Measurements from ENCODE around the gene ANKRD12. TPM values are rescaled to one million over a fixed set of nuclear protein-coding genes. Genes with fewer than 3 reads are reported as not detected.

The ANKRD12 gene
- total RNA-seq, 1 experiment from 2014 or later, result 30.7 TPM

DNA sequence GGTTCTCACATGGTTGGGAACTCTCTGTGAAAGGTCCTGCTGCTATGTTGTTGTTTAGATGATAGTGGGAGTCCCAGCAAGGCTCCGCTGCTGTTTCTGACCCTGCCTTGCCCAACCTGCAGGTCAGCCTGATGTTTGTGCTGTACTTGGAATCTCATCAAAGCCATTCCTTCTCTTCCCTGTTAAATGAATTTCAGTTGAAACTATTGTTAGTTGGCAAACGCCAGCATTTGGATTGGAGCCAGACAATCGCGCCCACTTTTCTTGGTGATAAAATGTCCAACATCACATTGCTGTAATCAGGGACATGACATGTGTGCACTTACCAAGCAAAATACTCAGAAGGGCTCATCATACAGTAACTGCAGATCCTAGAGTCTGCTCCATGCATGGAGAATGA, 185.2 kb downstream of the ANKRD12 start:
- TF ChIP-seq, protein P1, sequence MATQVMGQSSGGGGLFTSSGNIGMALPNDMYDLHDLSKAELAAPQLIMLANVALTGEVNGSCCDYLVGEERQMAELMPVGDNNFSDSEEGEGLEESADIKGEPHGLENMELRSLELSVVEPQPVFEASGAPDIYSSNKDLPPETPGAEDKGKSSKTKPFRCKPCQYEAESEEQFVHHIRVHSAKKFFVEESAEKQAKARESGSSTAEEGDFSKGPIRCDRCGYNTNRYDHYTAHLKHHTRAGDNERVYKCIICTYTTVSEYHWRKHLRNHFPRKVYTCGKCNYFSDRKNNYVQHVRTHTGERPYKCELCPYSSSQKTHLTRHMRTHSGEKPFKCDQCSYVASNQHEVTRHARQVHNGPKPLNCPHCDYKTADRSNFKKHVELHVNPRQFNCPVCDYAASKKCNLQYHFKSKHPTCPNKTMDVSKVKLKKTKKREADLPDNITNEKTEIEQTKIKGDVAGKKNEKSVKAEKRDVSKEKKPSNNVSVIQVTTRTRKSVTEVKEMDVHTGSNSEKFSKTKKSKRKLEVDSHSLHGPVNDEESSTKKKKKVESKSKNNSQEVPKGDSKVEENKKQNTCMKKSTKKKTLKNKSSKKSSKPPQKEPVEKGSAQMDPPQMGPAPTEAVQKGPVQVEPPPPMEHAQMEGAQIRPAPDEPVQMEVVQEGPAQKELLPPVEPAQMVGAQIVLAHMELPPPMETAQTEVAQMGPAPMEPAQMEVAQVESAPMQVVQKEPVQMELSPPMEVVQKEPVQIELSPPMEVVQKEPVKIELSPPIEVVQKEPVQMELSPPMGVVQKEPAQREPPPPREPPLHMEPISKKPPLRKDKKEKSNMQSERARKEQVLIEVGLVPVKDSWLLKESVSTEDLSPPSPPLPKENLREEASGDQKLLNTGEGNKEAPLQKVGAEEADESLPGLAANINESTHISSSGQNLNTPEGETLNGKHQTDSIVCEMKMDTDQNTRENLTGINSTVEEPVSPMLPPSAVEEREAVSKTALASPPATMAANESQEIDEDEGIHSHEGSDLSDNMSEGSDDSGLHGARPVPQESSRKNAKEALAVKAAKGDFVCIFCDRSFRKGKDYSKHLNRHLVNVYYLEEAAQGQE (IDR thresholded peaks at IDR 0.05; ENCODE audit: insufficient read depth in 1 of 2, low read depth in 2 of 2, low read length in 1 of 2), result no peak
- TF ChIP-seq, protein P2, sequence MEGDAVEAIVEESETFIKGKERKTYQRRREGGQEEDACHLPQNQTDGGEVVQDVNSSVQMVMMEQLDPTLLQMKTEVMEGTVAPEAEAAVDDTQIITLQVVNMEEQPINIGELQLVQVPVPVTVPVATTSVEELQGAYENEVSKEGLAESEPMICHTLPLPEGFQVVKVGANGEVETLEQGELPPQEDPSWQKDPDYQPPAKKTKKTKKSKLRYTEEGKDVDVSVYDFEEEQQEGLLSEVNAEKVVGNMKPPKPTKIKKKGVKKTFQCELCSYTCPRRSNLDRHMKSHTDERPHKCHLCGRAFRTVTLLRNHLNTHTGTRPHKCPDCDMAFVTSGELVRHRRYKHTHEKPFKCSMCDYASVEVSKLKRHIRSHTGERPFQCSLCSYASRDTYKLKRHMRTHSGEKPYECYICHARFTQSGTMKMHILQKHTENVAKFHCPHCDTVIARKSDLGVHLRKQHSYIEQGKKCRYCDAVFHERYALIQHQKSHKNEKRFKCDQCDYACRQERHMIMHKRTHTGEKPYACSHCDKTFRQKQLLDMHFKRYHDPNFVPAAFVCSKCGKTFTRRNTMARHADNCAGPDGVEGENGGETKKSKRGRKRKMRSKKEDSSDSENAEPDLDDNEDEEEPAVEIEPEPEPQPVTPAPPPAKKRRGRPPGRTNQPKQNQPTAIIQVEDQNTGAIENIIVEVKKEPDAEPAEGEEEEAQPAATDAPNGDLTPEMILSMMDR (IDR thresholded peaks at IDR 0.05), result no peak
- TF ChIP-seq POLR2AphosphoS5 (IDR thresholded peaks at IDR 0.05; ENCODE audit: low read depth, low read length) (no peak), TCF7L2 (IDR thresholded peaks at IDR 0.05; ENCODE audit: low read depth, low read length) (no peak), SIN3A (IDR thresholded peaks at IDR 0.05; ENCODE audit: borderline replicate concordance, insufficient read depth, low read depth, low read length) (no peak)
- Histone ChIP-seq H3K27me3 (ENCODE audit: control insufficient read depth, insufficient read depth, low read length) (no peaks in the 10 kb centered on the region), H3K9me3 (ENCODE audit: control insufficient read depth, insufficient read depth, low read depth, low read length) (no peaks in the 10 kb centered on the region), H3K27ac (ENCODE audit: low read length) (no peak overlapping the region), H3K36me3 (ENCODE audit: control insufficient read depth, insufficient read depth, low read length) (no peaks in the 10 kb centered on the region), H3K4me3 (ENCODE audit: low read depth in 2 of 2, low read length in 2 of 2) (no peak overlapping the region), H3K4me1 (ENCODE audit: control insufficient read depth, insufficient read depth, low read length) (no peaks in the 10 kb centered on the region)
- in situ Hi-C loops (cut with HindIII; ENCODE audit: low pct_unique_long_range_greater_than_20kb, low sequenced_read_pairs) (no loop called here), intact Hi-C loops (cut with micrococcal nuclease; ENCODE audit: unreplicated experiment) (no loop called here)
- no TSS peak for BruUV-seq (replicated peaks)
- no peak for ATAC-seq
- CTCF ChIA-PET, result no interaction called here
- POLR2A ChIA-PET, result no interaction called here
- DNase-seq (ENCODE audit: low read depth, low spot score), result no peak

DNA sequence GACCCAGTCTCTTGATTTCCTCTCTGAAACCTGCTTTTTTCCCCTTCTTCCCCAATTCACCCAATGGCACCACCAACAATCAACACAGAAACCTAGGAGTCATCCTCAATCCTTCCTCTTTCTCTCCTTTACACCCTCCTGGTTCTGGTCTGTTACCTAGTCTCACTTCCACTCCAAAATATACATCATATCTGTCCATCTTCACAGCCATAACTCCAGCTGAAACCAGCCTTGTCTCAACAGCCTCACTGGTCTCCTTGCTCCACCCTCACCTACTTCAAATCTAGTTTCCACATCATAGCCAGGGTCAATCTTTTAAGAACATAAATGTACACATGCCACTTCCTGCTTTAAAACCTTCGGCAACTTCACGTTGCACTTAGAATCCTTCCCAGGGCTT, 186.2 kb downstream of the ANKRD12 start:
- Histone ChIP-seq H3K27ac (ENCODE audit: low read length) (no peak overlapping the region), H3K9me3 (ENCODE audit: control insufficient read depth, insufficient read depth, low read depth, low read length) (no peaks in the 10 kb centered on the region), H3K36me3 (ENCODE audit: control insufficient read depth, insufficient read depth, low read length) (no peaks in the 10 kb centered on the region), H3K27me3 (ENCODE audit: control insufficient read depth, insufficient read depth, low read length) (no peaks in the 10 kb centered on the region), H3K4me1 (ENCODE audit: control insufficient read depth, insufficient read depth, low read length) (no peaks in the 10 kb centered on the region), H3K4me3 (ENCODE audit: low read depth in 2 of 2, low read length in 2 of 2) (no peak overlapping the region)
- ChIA-PET CTCF (no interaction called here), POLR2A (no interaction called here)
- TF ChIP-seq, protein P1 (IDR thresholded peaks at IDR 0.05; ENCODE audit: insufficient read depth in 1 of 2, low read depth in 2 of 2, low read length in 1 of 2), result no peak
- TF ChIP-seq TCF7L2 (IDR thresholded peaks at IDR 0.05; ENCODE audit: low read depth, low read length), result no peak
- TF ChIP-seq, protein P2 (IDR thresholded peaks at IDR 0.05), result no peak
- DNase-seq (ENCODE audit: low read depth, low spot score) (no peak), ATAC-seq (no peak)
- BruUV-seq (replicated peaks), result no TSS peak
- in situ Hi-C loops (cut with HindIII; ENCODE audit: low pct_unique_long_range_greater_than_20kb, low sequenced_read_pairs), result no loop called here
- intact Hi-C loops (cut with micrococcal nuclease; ENCODE audit: unreplicated experiment), result no loop called here
